ENCODE data around the gene DDX51.
A peak's percentile ranks its signal among the peaks of the same experiment; 100 is the strongest.

Gene DDX51

GRCh38 chr12:132166801-132167591 lies 22.9 kb upstream of the DDX51 start:
- DNase-seq = no peak

GRCh38 chr12:132166093-132166492 lies 22.0 kb upstream of the DDX51 start:
- DNase-seq = no peak

DNA sequence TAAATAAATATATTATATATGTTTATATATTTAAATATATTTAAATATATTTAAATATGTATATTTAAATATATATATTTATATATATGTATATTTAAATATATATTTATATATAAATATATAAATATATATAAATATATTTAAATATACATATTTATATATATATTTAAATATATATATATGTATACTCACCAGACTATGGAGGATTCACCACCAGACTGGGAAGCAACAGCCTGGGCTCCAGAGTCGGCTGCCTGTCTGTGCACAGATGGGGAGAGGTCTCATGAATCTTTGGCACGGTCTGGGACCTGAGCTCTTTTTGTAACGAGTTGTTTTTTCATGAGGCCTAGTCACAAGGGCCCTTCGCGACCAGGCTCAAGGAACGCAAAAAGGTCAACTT lies 21.5 kb upstream of the DDX51 start:
- DNase-seq = no peak

- no peak for DNase-seq
Measured at GRCh38 chr12:132164426-132164825, 20.3 kb upstream of the DDX51 start.

GRCh38 chr12:132163911-132164288 lies 19.8 kb upstream of the DDX51 start:
- DNase-seq = no peak

- no peak for DNase-seq
Measured at GRCh38 chr12:132163041-132163910, 19.2 kb upstream of the DDX51 start.

GRCh38 chr12:132162508-132163031 lies 18.5 kb upstream of the DDX51 start:
- peak in 4 of 6 experiments; percentile 17 to 48 (median 28) for DNase-seq

- no peak for DNase-seq
Measured at GRCh38 chr12:132161796-132162507, 17.8 kb upstream of the DDX51 start.

- DNase-seq = no peak
Measured at GRCh38 chr12:132161036-132161781, 17.1 kb upstream of the DDX51 start.

DNA sequence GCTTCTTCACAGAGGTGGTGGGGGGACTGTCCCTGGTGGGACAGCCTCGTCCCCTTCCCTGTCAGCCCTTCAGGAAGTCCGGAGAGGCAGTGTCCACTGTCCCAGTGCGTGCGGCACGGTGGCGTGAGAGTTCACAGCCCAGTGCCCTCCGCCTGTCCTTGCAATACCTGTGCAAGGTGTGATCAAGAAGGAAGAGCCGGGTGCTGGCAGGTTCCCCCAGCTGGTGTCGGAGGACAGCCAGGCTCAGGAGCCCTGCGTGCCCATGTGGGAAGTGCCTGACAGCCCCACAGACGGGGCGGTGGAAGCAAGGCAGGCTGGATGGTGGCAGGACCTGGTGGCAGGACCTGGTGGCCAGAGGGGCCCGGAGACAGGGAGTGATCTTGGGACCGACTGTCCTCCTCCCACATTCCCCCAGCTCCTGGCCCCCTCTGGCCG lies 16.5 kb upstream of the DDX51 start:
- no peak for DNase-seq

DNA sequence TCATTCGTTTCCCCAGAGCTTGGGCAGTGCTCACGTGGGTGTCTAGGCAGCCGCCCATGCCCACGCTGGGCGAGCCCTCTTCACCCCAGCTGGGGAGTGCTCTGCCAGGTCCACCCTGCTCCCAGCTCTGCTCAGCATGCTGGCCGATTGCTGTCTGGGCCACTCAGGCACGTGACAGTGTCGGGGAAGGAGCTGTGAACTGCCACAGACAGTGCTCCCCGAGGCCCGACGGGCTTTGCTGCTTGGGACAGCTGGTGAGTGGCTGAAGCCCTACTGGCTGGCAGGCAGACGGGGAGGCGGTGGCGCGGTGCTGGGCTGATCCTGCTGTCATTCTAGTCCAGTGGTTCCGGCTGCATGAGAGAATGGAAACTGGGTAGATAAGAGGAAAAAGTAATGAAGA lies 15.9 kb upstream of the DDX51 start:
- no peak for DNase-seq

- no peak for DNase-seq
Measured at GRCh38 chr12:132159555-132160003, 15.5 kb upstream of the DDX51 start.

- DNase-seq = no peak
Measured at GRCh38 chr12:132158677-132159554, 14.8 kb upstream of the DDX51 start.

DNA sequence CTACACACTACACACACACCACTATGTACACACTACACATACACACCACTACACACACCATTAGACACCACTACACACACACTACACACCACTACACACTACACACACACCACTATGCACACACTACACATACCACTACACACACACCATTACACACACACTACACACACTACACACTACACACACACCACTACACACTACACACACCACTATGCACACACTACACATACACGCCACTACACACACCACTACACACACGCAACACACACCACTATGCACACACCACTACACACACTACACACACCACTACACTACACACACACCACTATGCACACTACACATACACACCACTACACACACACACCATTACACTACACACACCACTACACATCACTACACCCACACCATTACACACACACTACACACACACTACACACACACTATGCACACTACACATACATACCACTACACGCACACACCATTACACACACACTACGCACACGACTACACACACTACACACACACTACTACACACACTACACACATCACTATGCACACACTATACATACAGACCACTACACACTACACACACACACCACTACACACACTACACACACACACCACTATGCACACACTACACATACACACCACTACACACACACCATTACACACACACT lies 13.8 kb upstream of the DDX51 start:
- no peak for DNase-seq

- DNase-seq = no peak
Measured at GRCh38 chr12:132156573-132157325, 12.6 kb upstream of the DDX51 start.

DNA sequence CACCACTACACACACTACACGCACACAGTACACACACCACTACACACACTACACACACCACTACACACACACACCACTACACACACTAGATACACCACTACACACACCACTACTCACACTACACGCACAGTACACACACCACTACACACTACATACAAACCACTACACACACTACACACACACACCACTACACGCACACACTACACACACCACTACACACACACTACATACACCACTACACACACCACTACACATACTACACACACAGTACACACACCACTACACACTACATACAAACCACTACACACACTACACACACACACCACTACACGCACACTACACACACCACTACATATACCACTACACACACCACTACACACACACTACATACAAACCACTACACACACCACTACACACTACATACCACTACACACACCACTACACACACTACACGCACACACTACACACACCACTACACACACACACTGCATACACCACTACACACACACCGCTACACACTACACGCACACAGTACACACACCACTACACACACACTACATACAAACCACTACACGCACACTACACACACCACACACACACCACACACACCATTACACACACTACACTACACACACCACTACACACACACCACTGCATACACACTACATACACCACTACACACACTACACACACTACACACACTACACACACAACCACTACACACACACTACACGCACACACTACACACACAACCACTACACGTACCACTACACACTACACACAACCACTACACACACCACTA lies 11.9 kb upstream of the DDX51 start:
- DNase-seq = no peak

GRCh38 chr12:132154941-132155770 lies 11.0 kb upstream of the DDX51 start:
- no peak for DNase-seq

DNA sequence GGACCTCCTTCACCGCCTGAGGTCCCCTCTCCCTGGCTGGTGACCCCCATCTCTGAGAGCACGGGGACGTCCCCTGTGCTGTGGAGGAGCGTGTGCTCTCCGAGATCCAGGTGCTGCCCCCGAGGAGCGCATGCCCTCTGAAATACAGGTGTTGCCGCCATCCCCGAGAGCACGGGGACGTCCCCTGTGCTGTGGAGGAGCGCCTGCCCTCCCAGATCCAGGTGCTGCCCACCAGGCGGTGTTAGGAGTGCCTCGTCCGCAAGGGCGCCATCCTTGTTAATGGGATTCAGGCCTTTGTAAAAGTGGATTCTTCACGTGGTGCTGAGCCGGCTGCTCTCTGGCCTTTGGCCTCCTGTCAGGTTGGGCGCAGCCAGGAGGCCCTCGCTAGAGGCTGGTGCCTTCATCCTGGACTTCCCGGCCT lies 10.2 kb upstream of the DDX51 start:
- DNase-seq = no peak

Data from stimulated activated naive CD4-positive, alpha-beta T cell (primary cell).